DMS153 treated with DMSO at 0.1 percent for 48 hours (cell line): ENCODE data around the gene DEDD.

ENCODE experiments used
- DNase-seq: peaks from one replicate; lab custom pipeline; 2025; ENCODE audit not compliant: unreplicated experiment; lab: John Stamatoyannopoulos, UW

DEDD gene

GRCh38 chr1:161096015-161096414 lies 36.5 kb downstream of the DEDD start:
- DNase-seq = no peak

DNA sequence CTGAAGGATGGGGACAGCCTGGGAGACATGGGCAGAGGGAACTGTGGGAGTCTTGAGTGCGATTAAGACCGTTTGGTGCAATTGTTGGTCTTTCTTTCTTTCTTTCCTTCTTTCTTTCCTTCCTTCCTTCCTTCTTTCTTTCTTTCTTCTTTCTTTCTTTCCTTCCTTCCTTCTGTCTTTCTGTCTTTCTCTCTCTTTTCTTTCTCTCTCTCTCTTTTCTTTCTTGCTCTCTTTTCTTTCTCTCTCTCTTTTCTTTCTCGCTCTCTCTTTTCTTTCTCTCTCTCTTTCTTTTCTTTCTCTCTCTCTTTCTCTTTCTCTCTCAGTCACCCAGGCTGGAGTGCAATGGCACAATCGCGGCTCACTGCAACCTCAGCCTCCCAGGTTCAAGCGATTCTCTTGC lies 37.2 kb downstream of the DEDD start:
- no peak for DNase-seq

GRCh38 chr1:161094481-161094880 lies 38.0 kb downstream of the DEDD start:
- DNase-seq = no peak

DNA sequence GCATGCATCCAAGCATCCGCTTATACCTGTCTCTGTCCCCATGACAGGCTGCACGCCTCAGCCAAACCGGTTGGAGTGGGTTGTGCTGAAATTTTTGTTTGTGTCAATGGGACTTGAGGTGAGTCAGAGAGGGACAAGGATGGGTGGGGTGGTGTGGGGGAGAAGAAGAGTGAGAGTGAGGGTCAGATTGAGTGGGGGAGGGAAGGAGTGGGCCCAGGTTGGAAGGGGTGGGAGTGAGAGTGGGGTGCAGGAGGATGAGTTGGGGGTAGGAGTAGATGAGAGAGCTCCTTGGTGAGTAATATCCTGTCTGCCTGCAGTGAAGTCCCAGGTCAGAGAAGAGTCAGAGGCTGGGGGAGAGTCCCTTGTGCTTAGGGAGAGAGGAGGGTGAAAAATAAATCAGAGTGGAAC lies 39.8 kb downstream of the DEDD start:
- no peak for DNase-seq

DNA sequence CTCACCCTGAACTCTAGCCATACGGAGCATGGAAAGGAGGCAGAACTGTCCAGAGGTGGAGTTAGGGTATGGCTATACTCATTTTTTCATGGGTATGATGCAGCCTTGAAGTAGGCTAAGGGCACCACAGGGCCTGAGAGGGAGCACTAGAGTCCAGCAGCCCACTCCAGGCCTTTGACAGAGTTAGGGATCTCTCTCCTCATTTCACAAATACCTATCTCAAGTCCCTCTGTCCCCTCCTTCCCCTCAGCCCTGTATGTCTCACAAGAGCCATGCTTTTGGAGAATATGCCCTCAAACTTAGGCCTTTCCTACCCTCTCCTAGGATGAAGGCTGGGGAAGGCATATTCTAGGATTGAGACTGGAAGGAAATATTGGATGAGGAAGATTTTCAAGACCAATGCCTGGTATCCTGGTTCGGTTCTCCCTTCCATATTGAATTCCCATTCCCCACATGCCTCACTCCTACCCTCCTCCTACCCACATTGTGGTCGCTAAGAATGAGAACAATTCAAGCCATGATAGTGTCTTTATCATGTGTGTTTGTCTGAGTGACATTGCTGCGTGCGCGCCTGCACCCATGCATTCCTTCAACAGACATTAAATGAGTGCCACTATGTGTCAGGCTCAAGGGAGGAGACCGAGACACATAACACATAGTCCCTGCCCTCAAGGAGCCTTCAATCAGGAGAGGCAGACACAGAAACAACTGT lies 40.5 kb downstream of the DEDD start:
- DNase-seq = no peak

- DNase-seq = no peak
These were observed 41.4 kb downstream of the DEDD start for GRCh38 chr1:161091093-161091492.

- no peak for DNase-seq
These were observed 41.9 kb downstream of the DEDD start for GRCh38 chr1:161090617-161091016.

GRCh38 chr1:161089938-161090337 lies 42.5 kb downstream of the DEDD start:
- no peak for DNase-seq

DNA sequence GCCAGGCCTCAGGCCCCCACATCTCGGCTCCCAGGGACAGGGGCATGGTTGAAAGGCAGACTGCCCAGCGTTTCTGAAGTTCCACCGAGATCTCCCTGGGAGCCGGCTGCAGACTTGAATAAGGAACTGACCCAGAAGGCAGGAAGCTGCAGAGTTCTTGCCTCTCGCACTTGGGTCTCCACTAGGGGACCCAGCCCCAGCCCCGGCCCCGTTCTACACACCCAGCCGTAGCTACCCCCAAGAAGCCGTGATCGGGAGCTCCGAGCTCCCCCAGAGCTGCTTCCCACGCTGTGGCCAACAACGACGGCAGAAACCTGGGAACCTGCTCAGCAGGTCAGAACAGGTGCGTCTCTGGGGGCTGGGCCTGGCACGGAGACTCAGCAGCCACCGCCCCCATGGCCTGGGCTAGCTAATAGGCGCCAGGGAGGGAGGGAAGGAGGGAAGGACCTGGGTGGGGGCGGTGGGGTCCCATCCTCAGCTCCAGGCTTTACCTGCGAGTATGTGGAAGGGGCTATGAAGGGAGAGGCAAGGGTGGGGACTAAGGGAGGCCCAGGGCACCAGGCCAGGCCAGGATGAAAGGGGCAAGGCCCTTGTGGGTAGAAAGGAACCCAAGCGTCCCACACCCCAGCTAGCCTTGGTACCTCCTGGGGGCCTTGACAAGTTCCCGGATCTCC lies 43.1 kb downstream of the DEDD start, which contains the start of gene NECTIN4:
Gene NECTIN4 (minus strand): TSS at position 308 of the 674 bp plus-strand sequence. CDS start 262 bp downstream, at position 46.
- no peak for DNase-seq

- no peak for DNase-seq
These were observed 43.8 kb downstream of the DEDD start for GRCh38 chr1:161088587-161089110.

DNA sequence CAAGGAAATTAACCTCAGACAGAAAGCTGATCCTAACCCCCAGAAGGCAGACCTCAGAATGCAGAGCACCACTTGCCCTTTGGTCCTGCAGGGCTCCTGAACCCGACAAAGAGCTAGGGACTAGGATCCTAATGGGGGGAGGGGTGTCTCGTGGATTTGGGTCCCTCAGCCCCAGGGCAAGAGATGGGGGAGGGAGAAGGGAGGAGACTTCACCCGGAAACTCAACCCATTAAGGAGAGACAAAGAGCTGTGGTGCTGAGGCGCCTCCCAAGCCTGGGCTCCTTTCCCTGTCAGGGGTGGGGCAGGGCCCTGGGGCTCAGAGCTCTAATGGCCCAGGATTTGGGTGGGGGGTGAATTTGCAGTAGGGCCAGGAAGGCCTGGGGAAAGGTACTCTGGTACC lies 46.0 kb downstream of the DEDD start:
- no peak for DNase-seq

DNA sequence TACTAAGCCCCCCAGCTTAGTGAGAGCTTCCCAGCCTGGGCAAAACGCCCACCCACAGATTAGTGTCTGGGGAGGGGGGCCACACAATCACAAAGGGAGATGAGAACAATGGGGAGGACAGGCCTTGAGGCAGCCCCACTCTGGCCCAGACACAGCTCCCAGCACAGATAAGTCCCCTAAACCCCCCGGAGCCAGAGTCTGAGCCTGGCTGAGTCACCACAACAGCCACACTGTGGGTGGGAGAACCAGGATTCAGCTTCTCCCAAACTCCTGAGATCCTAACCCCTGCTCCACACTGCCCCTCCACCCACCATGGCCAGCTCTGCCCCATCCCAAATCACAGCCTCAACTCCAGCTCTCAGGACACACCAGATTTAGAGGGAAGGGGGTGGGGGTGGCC lies 47.3 kb downstream of the DEDD start:
- DNase-seq = no peak

- DNase-seq = no peak
These were observed 47.9 kb downstream of the DEDD start for GRCh38 chr1:161084597-161084988.

GRCh38 chr1:161083748-161084596 lies 48.5 kb downstream of the DEDD start:
- no peak for DNase-seq

DNA sequence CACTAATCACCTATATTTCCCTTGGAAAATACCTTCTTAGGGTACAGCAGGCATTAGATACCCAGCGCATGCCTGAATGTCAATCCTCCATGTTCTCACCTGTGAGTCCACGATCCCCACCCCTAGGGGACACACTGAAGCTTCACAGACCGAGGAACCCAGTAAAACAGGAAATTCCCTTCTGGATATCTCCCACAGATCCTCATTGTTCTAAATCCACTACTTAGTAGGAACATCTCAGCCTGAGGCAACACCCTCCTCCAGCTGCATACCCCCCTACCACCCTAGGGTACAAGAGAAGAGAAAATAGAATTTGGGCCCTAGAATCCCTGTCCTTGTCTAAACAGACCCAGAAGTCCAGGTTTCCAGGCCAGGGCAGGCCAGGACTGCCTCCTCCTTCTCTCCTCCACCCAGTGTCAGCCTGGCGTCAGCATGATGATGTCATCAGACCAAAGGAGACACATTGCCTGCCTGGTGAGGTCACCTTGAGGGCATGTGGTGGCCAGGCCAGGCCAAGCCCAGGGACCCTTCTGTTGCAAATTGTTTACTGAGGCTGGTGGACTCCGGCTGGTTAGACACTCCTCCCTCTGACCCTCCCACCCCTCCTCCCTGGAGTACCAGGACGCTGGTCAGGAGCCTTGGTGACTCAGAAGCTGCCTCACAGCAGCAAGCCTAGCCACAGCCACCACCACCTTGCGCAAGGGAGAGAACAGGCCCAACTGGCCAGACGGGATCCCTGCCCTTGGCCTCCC lies 49.3 kb downstream of the DEDD start:
- DNase-seq = no peak

DNA sequence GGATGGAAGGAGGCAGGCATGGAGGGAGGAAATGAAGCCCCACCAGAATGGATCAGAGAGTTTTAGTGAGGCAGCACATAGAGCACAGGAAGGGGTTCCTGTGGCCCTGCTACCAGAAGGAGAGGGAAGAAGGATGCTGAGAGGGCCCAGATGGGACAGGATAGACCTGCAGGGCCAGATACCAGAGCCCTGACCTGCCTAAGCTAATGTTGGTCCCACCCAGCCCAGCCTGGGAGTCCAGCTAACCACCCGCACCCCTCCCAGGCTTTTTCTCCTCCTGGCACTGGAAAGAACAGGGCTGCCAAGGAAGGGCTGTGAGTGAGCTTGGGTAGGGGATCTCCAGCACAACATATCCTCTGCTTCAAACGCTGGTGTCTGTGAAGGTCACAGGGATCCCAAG lies 50.0 kb downstream of the DEDD start:
- DNase-seq = no peak

GRCh38 chr1:161081519-161081918 lies 50.9 kb downstream of the DEDD start:
- DNase-seq = no peak

DNA sequence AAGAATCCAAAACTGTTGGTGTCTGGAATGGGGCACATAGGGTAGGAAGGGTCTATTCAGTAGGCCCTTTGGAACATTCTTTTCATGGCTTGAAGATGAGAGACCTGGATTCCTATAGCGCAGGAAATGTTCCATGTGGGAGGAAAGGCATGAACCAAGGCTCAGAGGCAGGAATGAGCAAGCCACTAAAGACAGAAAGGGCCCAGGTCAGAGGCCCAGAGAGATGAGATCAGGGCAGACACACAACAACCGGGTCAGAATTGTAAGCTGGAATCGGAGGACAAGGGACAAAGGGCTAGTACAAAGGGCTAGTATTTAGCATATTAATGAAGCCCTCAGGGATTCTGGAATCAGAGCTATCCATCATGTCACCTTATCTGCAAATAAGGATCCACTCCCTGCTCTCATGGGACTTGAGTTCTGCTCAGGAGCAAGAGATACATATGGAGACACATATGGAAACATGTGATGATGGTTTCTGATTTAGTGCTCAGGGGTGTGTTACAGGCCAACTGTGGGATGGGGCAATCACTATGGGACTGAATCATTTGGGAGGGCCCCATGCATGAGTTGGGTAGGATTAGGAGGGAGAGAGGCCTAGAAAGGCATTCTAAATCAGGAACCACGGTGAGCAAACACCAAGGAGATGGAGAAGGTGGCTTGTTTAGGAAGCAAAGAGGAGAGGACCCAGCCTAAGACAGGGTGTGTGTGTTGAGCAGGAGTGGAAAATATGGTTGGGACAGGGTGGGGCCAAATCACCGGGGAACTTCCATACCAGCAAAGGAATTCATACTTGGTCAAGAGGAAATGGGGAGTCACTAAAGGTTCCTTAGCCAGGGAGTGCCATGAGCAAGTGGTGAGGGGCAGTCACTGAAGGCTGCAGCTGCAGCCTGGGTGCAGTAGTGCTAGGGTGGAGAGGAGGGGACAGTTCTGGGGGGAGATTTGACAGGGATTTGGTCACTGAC lies 51.7 kb downstream of the DEDD start:
- DNase-seq = no peak

GRCh38 chr1:161079436-161080110 lies 52.9 kb downstream of the DEDD start:
- DNase-seq = no peak
